Brain microvascular endothelial cell (primary cell): ENCODE data around the gene DPP10.

Experiments used
- DNase-seq: peaks from one replicate; pipeline ENCODE4 v3.0.0-alpha.2; 2020
- H3K27ac ChIP-seq: fragments of 250-450 bp; sonication (Bioruptor Pico); 2 replicates; pipeline ENCODE4 v1.5.1; 2020; ENCODE audit warnings: mild to moderate bottlenecking, moderate library complexity
- H3K27me3 ChIP-seq: fragments of 250-450 bp; sonication (Bioruptor Pico); replicated peaks from 2 replicates; pipeline ENCODE4 v1.5.1; 2020; ENCODE audit warnings: mild to moderate bottlenecking
- H3K36me3 ChIP-seq: fragments of 250-450 bp; sonication (Bioruptor Pico); replicated peaks from 2 replicates; pipeline ENCODE4 v1.5.1; 2020; ENCODE audit warnings: mild to moderate bottlenecking
- H3K4me3 ChIP-seq: 2 replicates; pipeline ENCODE4 v1.5.1; 2011; ENCODE audit warnings: low read depth, mild to moderate bottlenecking, control low read depth, low read length, moderate library complexity
- CTCF ChIP-seq: IDR thresholded peaks from 2 replicates; pipeline ENCODE4 v1.5.1; 2011; ENCODE audit warnings: low read depth, mild to moderate bottlenecking, moderate library complexity, low read length, control low read depth, inconsistent platforms; ENCODE audit errors: missing control alignments
- in situ Hi-C: cut with HindIII; loops from 2 replicates; pipeline ENCODE4 v1.10.0; 2017; ENCODE audit warnings: low sequenced_read_pairs, low pct_ligation_motif_present

The DPP10 gene

GRCh38 chr2:114569166-114569565 is 126.7 kb downstream of the DPP10 start:
- Histone ChIP-seq H3K27me3 (no peaks in the 10 kb centered on the region), H3K27ac (no peak overlapping the region), H3K36me3 (no peaks in the 10 kb centered on the region), H3K4me3 (no peak overlapping the region)
- no peak for DNase-seq
- no peak for TF ChIP-seq CTCF
- in situ Hi-C loops: no loop called here

- Histone ChIP-seq H3K4me3 (no peak overlapping the region), H3K27me3 (no peaks in the 10 kb centered on the region), H3K36me3 (no peaks in the 10 kb centered on the region), H3K27ac (no peak overlapping the region)
- no peak for TF ChIP-seq CTCF
- no peak for DNase-seq
- in situ Hi-C loops: no loop called here
Observed at GRCh38 chr2:114577657-114578056, 135.2 kb downstream of the DPP10 start.

GRCh38 chr2:114579542-114579941 is 137.1 kb downstream of the DPP10 start:
- Histone ChIP-seq H3K4me3 (no peak overlapping the region), H3K36me3 (no peaks in the 10 kb centered on the region), H3K27ac (no peak overlapping the region), H3K27me3 (no peaks in the 10 kb centered on the region)
- no peak for DNase-seq
- in situ Hi-C loops: no loop called here
- TF ChIP-seq CTCF: no peak

GRCh38 chr2:114580691-114581090 is 138.2 kb downstream of the DPP10 start:
- DNase-seq: no peak
- Histone ChIP-seq H3K36me3 (no peaks in the 10 kb centered on the region), H3K27me3 (no peaks in the 10 kb centered on the region), H3K4me3 (no peak overlapping the region), H3K27ac (no peak overlapping the region)
- TF ChIP-seq CTCF: no peak
- in situ Hi-C loops: no loop called here

GRCh38 chr2:114598329-114598728 is 155.9 kb downstream of the DPP10 start:
- in situ Hi-C loops: no loop called here
- Histone ChIP-seq H3K36me3 (no peaks in the 10 kb centered on the region), H3K27me3 (no peaks in the 10 kb centered on the region), H3K4me3 (no peak overlapping the region), H3K27ac (no peak overlapping the region)
- no peak for TF ChIP-seq CTCF
- DNase-seq: no peak

- H3K36me3 ChIP-seq: no peaks in the 10 kb centered on the region
Observed at GRCh38 chr2:114609203-114609602, 166.8 kb downstream of the DPP10 start.

More at GRCh38 chr2:114609203-114609602, 166.8 kb downstream of the DPP10 start:
- Histone ChIP-seq H3K27me3 (no peaks in the 10 kb centered on the region), H3K27ac (no peak overlapping the region), H3K4me3 (no peak overlapping the region)
- in situ Hi-C loops: no loop called here
- no peak for TF ChIP-seq CTCF
- DNase-seq: no peak
